ENCODE results near the gene GNAS. TPM values are rescaled to one million over a fixed set of nuclear protein-coding genes. Genes with fewer than 3 reads are reported as not detected.
"Not testable (repeated sequence)": the region's sequence is repeated elsewhere in the genome, so short reads cannot be mapped to it uniquely, and the experiment has no call there.

Gene GNAS
- total RNA-seq, 6 experiments from 2014 or later, result 254 to 400 (median 287) TPM

- H3K9me3 ChIP-seq, result no peaks in the 10 kb centered on the region
- no peak for DNase-seq
- 69% methylated on average over 3 of the region's 3 CpGs for WGBS (ENCODE audit: insufficient coverage, low coverage, low lambda C conversion rate, missing lambda C conversion rate)
- H3K27ac ChIP-seq, result no peak overlapping the region
- intact Hi-C loops (cut with DNase I), result no loop called here
- H3K27me3 ChIP-seq, result no peaks in the 10 kb centered on the region
- ATAC-seq, result no peak
- H3K4me3 ChIP-seq, result no peak overlapping the region
- no peaks in the 10 kb centered on the region for H3K4me1 ChIP-seq
- H3K36me3 ChIP-seq, result no peaks in the 10 kb centered on the region
- TF ChIP-seq CTCF (IDR thresholded peaks at IDR 0.05) (no peak), POLR2A (IDR thresholded peaks at IDR 0.05) (no peak)
Observed at GRCh38 chr20:58941471-58941870, 89.0 kb downstream of the GNAS start.

DNA sequence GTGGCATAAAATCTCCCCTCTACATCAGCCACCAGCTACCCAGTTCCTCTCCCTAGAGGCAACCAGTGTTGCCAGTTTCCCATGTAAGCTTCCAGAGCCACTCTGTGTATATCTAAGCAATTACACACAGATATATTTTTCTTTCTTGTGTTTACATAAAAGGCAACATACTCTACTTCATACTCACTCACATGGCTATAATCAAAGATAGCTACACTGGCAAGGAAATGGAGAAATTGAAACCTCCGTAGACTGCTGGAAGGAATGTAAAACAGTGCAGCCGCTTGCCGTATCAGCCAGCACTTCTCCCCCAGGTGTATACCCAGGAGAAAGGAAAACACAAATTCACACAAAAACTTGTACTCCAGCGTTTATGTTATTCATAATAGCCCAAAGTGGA lies 90.0 kb downstream of the GNAS start:
- Histone ChIP-seq H3K9me3 (no peaks in the 10 kb centered on the region), H3K4me1 (no peaks in the 10 kb centered on the region), H3K36me3 (no peaks in the 10 kb centered on the region), H3K4me3 (no peak overlapping the region), H3K27ac (no peak overlapping the region), H3K27me3 (no peaks in the 10 kb centered on the region)
- TF ChIP-seq CTCF (IDR thresholded peaks at IDR 0.05), result no peak
- TF ChIP-seq POLR2A (IDR thresholded peaks at IDR 0.05), result no peak
- ATAC-seq, result no peak
- intact Hi-C loops (cut with DNase I), result no loop called here
- no peak for DNase-seq
- WGBS (ENCODE audit: insufficient coverage, low coverage, low lambda C conversion rate, missing lambda C conversion rate), result 59% methylated on average over 4 of the region's 4 CpGs

- H3K36me3 ChIP-seq, result no peaks in the 10 kb centered on the region
- no peak overlapping the region for H3K4me3 ChIP-seq
- H3K27me3 ChIP-seq, result no peaks in the 10 kb centered on the region
- H3K27ac ChIP-seq, result no peak overlapping the region
- intact Hi-C loops (cut with DNase I), result no loop called here
- H3K9me3 ChIP-seq, result no peaks in the 10 kb centered on the region
- TF ChIP-seq POLR2A (IDR thresholded peaks at IDR 0.05), result no peak
- TF ChIP-seq CTCF (IDR thresholded peaks at IDR 0.05), result no peak
- no peak for DNase-seq
- no peak for ATAC-seq
- H3K4me1 ChIP-seq, result no peaks in the 10 kb centered on the region
- WGBS (ENCODE audit: insufficient coverage, low coverage, low lambda C conversion rate, missing lambda C conversion rate), result 77% methylated on average over 4 of the region's 5 CpGs
Observed at GRCh38 chr20:58944610-58945009, 92.1 kb downstream of the GNAS start.

GRCh38 chr20:58945965-58946631 lies 93.6 kb downstream of the GNAS start:
- intact Hi-C loops (cut with DNase I), result no loop called here
- Histone ChIP-seq H3K4me3 (no peak overlapping the region), H3K27ac (no peak overlapping the region), H3K9me3 (no peaks in the 10 kb centered on the region), H3K4me1 (no peaks in the 10 kb centered on the region), H3K36me3 (no peaks in the 10 kb centered on the region), H3K27me3 (no peaks in the 10 kb centered on the region)
- ATAC-seq (no peak), DNase-seq (no peak)
- WGBS (ENCODE audit: insufficient coverage, low coverage, low lambda C conversion rate, missing lambda C conversion rate), result 72% methylated on average over 9 of the region's 10 CpGs
- TF ChIP-seq CTCF (IDR thresholded peaks at IDR 0.05), result no peak
- TF ChIP-seq POLR2A (IDR thresholded peaks at IDR 0.05), result no peak

GRCh38 chr20:58947797-58948388 lies 95.4 kb downstream of the GNAS start:
- ATAC-seq; intact Hi-C loops (cut with DNase I): not testable (repeated sequence)
- 76% methylated on average over 7 of the region's 7 CpGs for WGBS (ENCODE audit: insufficient coverage, low coverage, low lambda C conversion rate, missing lambda C conversion rate)

More at GRCh38 chr20:58947797-58948388, 95.4 kb downstream of the GNAS start:
- H3K27me3 ChIP-seq, H3K9me3 ChIP-seq, H3K4me1 ChIP-seq, H3K4me3 ChIP-seq, DNase-seq, H3K36me3 ChIP-seq, H3K27ac ChIP-seq: not testable (repeated sequence)

All from right lobe of liver (tissue), 6 donors.